ENCODE data around the gene LRRIQ4.
A peak's percentile ranks its signal among the peaks of the same experiment; 100 is the strongest.

The LRRIQ4 gene

DNA sequence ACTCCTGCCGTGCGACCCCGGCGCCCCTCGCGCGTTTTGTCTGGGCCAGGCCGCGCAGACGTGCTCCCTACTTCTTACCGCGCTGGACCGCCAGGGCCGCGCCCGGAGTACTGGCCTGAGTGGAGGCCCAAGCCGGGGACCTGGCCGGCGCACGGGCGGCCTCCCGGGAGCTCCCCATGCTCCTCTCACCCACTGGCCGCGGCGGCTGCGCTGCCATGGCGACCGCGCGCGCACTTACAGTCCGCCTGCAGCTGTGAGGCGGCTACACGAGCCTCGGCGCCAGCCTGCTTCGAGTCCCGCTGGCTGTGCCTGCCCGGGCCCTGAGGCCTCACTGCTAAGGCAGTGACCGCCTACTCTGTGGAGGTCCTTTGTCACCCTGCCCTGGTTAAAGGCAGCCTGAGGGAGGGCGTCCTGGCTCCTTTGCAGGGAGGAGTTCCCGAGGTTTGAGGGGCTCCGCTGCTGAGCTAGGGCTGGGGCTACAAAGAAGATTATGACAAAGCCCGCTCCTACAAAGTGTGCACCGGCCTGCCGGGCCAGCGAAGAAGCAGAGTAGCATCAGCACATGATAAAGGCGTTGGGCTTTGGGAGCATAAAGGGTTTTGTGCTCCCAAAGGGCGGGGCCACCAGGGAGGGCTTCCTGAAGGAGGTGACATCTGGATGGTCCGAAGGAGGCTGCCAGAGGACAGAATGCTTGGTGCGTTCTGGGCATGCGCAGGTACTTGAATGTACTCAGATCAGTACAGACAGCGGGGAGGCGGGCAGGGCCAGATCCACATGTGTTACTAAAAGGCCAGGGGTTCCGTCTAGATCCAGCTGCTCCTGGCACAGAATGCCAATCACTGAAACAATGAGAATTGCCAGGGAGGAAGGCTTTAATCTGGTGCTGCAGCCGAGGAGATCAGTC lies at the start of gene LRRIQ4, which contains the start of gene LRRC34:
Gene LRRIQ4 (plus strand): TSS at position 539 of the 904 bp plus-strand sequence. CDS start 9,052 bp downstream, outside the sequence.
Gene LRRC34 (minus strand): TSS at position 573 of the 904 bp plus-strand sequence. CDS start 356 bp downstream, at position 217.
- peak; percentile 65 for DNase-seq (ENCODE audit: low spot score)

DNA sequence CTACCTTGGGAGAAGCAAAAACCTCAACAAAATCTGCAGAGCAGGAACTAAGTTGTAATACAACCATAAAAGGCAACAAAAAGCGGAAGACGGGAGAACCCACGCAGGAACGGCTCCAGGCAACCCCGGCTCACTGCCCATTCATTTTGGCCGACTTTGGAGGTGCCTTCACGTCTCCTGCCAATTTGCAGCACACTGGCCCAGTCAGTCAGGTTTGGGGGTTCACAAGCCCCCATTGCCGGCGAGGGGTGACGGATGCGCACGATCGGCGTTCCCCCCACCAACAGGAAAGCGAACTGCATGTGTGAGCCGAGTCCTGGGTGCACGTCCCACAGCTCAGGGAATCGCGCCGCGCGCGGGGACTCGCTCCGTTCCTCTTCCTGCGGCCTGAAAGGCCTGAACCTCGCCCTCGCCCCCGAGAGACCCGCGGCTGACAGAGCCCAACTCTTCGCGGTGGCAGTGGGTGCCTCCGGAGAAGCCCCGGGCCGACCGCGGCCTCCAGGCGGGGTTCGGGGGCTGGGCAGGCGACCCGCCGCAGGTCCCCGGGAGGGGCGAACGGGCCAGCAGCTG lies 48.3 kb upstream of the LRRIQ4 start:
- DNase-seq (ENCODE audit: low spot score), result peak; percentile 45

DNA sequence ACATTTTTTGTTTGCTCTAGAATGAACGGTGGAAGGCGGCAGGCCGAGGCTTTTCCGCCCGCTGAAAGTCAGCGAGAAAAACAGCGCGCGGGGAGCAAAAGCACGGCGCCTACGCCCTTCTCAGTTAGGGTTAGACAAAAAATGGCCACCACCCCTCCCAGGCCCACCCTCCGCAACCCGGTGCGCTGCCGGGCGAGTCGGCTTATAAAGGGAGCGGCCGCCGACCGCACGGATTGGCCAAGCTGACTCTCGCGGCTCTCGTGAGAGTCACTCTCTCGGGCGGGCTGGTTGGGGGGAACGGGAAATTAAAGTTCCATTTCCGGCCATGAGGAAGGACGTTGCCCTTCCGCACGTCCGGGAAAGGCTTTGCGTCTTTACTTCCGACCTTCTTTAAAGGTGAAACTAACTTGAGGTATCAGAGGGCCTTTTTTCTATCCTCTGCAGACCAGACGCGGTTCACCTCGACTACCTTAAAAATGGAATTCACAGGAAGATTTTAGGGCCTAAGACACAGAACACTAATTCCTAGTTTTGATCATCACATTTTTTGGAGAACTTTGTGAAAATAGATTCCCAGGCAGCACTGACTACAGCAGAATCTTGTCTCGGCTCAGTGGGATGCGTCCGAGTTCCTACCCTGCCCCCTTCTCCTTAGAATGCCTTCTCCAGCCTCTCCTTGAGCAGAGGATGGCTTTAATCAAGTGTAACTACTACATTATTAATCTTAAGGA lies 47.6 kb upstream of the LRRIQ4 start, which contains the start of gene TERC:
Gene TERC (minus strand): TSS at position 179 of the 731 bp plus-strand sequence.
- DNase-seq (ENCODE audit: low spot score), result peak; percentile 84

DNA sequence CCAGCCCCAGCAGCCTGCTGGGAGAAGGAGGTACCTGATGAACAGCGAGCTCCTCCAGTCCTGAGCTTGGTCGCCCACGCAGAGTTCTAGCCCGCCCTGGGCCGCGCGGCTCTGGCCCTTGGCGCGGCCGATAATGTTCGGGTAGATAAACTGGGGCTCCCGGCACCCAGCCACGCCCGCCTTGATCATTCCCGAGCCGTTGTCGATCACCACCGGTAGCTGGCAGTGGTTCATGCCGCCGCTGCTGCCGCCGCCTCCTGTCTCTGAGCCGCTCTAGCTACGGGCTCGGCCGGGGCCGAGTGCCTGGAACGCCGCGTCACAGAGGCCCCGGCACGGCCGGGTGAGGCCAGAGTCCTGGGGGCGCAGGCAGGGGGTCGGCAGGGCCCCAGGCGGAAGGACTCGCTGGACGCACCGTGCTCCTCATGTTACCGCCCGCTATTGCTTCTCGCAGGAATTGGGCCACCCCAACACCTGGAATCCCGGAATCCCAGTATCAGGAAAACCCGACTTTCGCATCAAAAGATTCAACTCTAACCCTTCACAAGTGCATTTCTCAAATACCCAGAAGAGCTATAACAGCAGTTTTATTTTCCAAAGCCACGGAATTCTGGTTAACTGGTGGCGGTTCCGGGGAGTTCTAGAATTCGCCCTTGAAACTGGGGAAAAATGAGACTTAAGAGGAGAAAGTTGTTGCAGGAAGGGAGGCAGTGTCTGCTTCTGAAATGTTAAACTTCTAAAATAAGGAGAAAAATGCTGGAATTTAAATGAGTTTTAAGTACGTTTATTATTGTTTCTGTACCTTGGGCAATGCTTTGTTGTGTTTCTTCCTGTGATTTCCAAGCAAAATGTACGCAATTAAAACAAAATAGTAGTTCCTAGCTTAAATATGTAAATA lies 43.1 kb upstream of the LRRIQ4 start, which contains the start of gene ACTRT3:
Gene ACTRT3 (minus strand): TSS at position 275 of the 895 bp plus-strand sequence. CDS start 41 bp downstream, at position 234.
- peak; percentile 61 for DNase-seq (ENCODE audit: low spot score)

GRCh38 chr3:169771497-169772304 lies 41.0 kb upstream of the LRRIQ4 start:
- DNase-seq (ENCODE audit: low spot score), result peak; percentile 85

GRCh38 chr3:169772305-169772896 lies 40.3 kb upstream of the LRRIQ4 start:
- DNase-seq (ENCODE audit: low spot score), result peak; percentile 82

GRCh38 chr3:169772897-169773816 lies 39.5 kb upstream of the LRRIQ4 start, which contains the start of gene MYNN:
Gene MYNN, plus strand, starts transcription at chr3:169773396. Its CDS starts 900 bp downstream, at chr3:169774296.
- peak; percentile 93 for DNase-seq (ENCODE audit: low spot score)

- DNase-seq (ENCODE audit: low spot score), result no peak
These were observed 38.5 kb upstream of the LRRIQ4 start for GRCh38 chr3:169774186-169774585.

GRCh38 chr3:169777822-169778221 lies 34.8 kb upstream of the LRRIQ4 start:
- no peak for DNase-seq (ENCODE audit: low spot score)

DNA sequence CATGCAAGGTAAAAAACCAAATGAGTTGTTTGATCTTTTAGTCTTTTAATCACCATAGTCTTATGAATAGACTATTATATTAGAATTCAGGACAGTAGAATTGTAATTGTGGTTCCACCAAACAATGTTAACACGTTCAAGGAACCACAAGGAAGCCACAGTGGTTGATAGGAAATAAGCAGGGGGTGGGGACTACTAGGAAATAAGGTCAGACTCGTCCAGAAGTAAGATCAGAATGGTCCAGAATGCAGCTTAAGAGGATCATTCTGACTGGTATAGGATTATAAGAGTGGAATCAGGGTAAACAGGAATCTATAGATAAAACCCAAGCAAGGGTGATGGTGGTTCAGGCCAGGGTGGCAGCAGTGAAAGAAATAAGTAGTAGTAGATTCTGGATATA lies 31.9 kb upstream of the LRRIQ4 start:
- no peak for DNase-seq (ENCODE audit: low spot score)

- no peak for DNase-seq (ENCODE audit: low spot score)
These were observed 31.3 kb upstream of the LRRIQ4 start for GRCh38 chr3:169781209-169781855.

- no peak for DNase-seq (ENCODE audit: low spot score)
These were observed 25.6 kb upstream of the LRRIQ4 start for GRCh38 chr3:169787120-169787519.

DNA sequence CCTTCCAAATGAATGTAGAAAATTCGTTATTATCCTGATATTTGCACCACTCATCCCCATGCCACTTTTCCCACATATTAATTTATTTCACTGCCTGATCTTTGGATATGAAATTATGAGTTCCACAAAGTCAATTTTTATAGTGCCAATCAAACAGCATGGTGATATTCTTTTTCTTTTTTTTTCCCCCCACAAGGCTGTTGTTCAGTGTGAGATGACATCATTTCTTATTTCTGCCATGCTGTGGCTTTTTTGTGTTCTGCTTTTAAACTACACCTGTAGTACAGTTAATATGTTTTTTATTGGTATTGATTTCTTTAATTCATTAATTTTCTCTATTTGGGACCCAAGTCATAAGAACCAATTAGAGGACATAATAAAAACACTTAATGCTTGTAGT lies 24.9 kb upstream of the LRRIQ4 start:
- no peak for DNase-seq (ENCODE audit: low spot score)

DNA sequence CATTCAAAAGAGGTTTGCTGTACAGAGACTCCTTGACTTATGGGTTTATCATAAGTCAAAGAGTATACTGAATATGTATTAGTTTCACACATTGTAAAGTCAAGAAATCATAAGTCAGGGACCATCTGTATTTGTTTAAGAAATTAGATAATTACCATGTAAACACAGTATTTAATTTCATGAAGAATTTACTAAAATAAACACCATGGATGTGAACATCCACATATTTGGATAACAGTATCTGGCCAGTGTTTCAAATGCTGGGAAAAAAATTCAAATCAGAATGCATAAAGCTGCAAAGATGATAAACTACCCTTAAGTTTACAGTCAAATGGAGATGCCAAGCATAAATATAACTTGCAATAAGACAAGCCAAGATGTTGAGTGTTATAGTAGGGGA lies 22.5 kb upstream of the LRRIQ4 start:
- no peak for DNase-seq (ENCODE audit: low spot score)

DNA sequence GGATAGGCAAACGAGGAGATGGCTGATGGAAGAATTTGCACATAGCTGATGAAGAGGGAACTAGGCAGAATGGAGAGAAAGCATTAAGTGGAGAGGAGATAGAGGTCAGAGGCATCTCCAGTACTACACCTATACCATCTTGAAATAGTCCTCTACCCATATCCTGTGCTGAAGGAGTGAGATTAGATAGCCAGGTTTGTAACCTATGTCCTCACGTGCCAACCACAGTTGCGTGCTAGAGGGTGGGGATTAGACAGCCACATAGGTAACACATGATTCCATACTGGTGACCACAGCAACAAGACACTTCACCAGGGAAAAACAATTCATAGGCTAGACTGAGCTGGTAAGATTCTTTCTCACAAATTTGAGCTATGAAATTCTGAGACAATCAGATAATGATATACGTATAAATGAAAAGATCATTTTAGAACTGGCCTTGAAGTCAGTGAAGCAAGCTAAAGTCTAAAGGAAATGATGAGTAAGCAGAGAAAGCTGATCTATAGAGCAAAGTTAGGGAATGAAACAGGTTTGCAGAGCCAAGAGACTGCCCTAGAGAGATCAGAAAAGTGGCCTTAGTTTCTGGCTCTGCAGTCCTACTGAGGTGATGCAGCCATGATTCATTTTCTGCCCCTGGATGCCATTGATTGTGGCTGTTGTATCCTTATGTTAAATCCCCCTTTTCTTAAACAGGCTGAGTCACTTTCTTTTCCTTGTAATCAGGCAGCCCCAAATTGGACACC lies 21.8 kb upstream of the LRRIQ4 start:
- DNase-seq (ENCODE audit: low spot score), result no peak

DNA sequence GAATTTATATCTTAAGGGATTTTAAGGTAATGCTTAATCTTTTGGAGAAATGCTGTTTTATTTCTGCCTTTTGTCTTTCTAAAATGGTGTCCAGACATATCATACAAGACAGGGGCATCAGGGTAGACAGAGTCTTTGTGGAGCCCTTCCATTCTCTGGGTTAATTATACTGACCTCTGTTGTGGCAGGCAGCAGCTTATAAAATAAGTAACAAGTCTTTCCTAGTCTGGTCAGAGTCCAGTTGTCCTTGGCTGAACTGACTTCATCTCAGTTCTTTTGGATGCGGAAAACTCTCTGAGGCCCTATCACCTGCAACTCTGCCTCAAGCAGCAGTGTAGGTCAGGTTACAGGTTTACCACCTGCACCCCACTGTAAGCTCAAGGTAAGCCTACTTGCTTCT lies 20.3 kb upstream of the LRRIQ4 start:
- DNase-seq (ENCODE audit: low spot score), result no peak

DNA sequence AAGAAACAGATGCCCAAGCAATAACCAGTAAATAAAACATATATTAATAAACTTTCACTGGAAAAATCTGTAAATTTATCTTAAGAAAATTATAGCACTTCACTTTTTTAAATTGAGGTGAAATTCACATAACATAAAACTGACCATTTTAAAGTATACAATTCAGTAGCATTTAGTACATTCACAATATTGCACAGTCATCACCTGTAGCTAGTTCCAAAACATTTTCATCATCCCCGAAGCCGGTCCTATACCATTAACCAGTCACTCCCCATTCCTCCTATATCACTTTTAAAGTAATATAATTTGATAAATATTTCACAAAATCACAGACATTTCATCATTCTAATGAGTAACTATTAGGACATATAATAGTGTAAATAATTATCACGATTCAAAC lies 8.0 kb upstream of the LRRIQ4 start:
- DNase-seq (ENCODE audit: low spot score), result no peak
